Sigmoid colon (tissue), 3 donors: ENCODE results near the gene PAQR3.

ENCODE experiments used
- POLR2A ChIP-seq, 2 donors: fragments of 450-650 bp; IDR thresholded peaks; one replicate each; pipeline ENCODE4 v1.6.1; 2016; ENCODE audit warnings: antibody characterized with exemption in 2 of 2, mild to moderate bottlenecking in 2 of 2, moderate library complexity in 2 of 2
- TF ChIP-seq, protein P1 (sequence below), 4 experiments: fragments of 450-650 bp in 3 of 4; fragments of 200-600 bp in 1 of 4; IDR thresholded peaks; one replicate each; pipeline ENCODE4 v1.5.1; 2016 to 2019; ENCODE audit warnings: antibody characterized with exemption in 4 of 4, mild to moderate bottlenecking in 3 of 4, moderate library complexity in 2 of 4

DNA sequence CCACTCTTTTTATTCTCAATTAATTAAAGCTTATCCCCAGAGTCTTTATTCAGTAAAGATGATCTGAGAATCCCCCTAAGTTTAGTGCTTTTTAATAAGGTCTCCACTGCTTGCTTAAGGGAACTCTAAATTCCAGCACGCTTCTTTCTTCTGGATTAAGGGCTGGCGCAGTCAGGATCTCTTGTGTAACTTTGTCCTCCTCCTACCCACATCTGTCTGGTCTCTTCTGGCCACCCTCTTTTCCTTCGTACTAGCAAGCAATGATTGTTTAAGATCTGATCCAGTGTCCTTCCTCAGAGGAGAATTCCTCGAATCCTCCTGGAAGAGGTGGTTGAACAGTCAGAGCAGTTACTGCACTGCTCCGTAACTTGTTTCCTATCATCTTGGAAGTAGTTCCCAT lies 14.0 kb upstream of the PAQR3 start:
- no peak for TF ChIP-seq POLR2A (IDR thresholded peaks at IDR 0.05)
- TF ChIP-seq, protein P1, sequence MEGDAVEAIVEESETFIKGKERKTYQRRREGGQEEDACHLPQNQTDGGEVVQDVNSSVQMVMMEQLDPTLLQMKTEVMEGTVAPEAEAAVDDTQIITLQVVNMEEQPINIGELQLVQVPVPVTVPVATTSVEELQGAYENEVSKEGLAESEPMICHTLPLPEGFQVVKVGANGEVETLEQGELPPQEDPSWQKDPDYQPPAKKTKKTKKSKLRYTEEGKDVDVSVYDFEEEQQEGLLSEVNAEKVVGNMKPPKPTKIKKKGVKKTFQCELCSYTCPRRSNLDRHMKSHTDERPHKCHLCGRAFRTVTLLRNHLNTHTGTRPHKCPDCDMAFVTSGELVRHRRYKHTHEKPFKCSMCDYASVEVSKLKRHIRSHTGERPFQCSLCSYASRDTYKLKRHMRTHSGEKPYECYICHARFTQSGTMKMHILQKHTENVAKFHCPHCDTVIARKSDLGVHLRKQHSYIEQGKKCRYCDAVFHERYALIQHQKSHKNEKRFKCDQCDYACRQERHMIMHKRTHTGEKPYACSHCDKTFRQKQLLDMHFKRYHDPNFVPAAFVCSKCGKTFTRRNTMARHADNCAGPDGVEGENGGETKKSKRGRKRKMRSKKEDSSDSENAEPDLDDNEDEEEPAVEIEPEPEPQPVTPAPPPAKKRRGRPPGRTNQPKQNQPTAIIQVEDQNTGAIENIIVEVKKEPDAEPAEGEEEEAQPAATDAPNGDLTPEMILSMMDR (IDR thresholded peaks at IDR 0.05), result no peak
